ENCODE measurements around the gene ATAD3A.
"Not testable (repeated sequence)": the region's sequence is repeated elsewhere in the genome, so short reads cannot be mapped to it uniquely, and the experiment has no call there.

DNA sequence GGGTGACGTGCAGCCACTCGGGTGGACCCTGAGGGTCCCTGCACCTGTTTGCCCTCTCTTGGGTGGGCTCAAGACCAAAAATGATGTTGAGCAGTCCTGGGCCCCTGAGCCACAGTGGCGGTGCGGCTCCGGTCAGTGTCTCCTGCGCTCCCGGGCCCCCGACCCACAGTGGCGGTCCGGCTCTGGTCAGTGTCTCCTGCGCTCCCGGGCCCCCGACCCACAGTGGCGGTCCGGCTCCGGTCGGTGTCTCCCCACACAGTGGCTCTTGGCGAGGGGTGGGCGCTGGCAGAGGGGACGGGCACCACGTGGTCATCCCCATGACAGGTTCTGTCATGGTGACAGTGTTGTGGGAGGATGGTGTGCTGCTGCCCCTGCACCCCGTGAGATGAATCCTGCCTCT lies 17.7 kb upstream of the ATAD3A start:
- TF ChIP-seq, protein P1, sequence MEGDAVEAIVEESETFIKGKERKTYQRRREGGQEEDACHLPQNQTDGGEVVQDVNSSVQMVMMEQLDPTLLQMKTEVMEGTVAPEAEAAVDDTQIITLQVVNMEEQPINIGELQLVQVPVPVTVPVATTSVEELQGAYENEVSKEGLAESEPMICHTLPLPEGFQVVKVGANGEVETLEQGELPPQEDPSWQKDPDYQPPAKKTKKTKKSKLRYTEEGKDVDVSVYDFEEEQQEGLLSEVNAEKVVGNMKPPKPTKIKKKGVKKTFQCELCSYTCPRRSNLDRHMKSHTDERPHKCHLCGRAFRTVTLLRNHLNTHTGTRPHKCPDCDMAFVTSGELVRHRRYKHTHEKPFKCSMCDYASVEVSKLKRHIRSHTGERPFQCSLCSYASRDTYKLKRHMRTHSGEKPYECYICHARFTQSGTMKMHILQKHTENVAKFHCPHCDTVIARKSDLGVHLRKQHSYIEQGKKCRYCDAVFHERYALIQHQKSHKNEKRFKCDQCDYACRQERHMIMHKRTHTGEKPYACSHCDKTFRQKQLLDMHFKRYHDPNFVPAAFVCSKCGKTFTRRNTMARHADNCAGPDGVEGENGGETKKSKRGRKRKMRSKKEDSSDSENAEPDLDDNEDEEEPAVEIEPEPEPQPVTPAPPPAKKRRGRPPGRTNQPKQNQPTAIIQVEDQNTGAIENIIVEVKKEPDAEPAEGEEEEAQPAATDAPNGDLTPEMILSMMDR (IDR thresholded peaks at IDR 0.05; ENCODE audit: low read depth, low read length): not testable (repeated sequence)
- not testable (repeated sequence) for TF ChIP-seq EZH2phosphoT487 (IDR thresholded peaks at IDR 0.05; ENCODE audit: low read depth)
